Activated CD8-positive, alpha-beta memory T cell treated with anti-CD3 and anti-CD28 coated beads, Interleukin-2, amount 50 U/mL, for 24 hours (primary cell): ENCODE results near the gene EIF5B.

Experiments used
- DNase-seq: peaks from one replicate; pipeline ENCODE4 v3.0.0-alpha.2; 2020; ENCODE audit errors: extremely low read depth

Gene EIF5B

GRCh38 chr2:99410276-99410675 lies 73.1 kb downstream of the EIF5B start:
- no peak for DNase-seq

DNA sequence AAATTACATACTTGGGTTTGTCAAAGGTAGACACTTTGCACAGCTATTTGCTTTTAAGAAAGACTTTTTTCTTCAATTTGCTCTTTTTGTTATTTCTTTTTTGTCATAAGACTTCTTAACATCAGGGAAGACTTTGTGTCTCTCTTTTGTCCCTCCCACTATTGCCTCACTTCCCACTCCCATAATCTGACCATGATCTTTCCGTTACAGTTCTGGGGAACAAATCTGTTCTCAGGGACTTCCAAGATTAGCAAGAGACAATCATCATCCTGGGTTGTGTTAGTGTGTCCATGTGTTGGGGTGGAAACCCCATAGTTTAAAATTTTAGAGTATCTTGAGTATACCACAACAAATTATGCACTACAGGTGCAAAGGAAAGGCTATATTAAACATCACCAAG lies 77.4 kb downstream of the EIF5B start:
- DNase-seq = no peak

DNA sequence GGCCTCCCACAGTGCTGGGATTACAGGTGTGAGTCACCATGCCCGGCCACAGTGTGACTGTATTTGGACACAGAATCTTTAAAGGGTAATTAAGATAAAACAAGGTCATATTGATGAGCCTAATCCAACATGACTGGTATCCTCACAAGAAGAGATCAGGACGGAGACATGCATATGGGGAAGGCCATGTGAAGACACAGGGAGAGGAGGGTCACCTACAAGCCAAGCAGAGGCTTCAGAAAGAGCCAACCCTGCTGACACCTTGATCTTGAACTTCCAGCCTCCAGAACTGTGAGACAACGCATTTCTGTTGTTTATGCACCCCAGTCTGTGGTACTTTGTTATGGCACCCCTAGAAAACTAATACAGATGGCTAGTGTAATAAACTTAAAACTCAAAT lies 80.2 kb downstream of the EIF5B start:
- no peak for DNase-seq

GRCh38 chr2:99420031-99420430 lies 82.8 kb downstream of the EIF5B start:
- no peak for DNase-seq

GRCh38 chr2:99420751-99421299 lies 83.6 kb downstream of the EIF5B start:
- no peak for DNase-seq

DNA sequence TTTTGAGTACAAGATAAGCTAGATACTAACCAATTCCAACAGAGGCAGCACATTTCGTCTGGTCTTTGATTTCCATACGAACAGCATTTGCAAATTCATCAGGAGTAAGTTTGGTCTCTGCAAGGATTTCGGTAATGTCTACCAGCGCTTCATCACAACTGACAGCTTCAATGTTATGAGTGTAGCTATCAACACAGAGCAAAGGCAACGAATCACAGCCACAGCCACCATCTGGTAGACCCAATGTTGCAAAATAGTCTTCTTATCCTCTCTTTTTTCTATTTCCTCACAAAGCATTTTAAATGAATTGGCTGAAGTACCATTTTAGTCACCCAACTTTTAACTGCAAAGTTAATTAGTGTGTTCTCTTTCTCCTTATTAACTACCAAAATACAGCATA lies 84.3 kb downstream of the EIF5B start:
- DNase-seq = no peak

DNA sequence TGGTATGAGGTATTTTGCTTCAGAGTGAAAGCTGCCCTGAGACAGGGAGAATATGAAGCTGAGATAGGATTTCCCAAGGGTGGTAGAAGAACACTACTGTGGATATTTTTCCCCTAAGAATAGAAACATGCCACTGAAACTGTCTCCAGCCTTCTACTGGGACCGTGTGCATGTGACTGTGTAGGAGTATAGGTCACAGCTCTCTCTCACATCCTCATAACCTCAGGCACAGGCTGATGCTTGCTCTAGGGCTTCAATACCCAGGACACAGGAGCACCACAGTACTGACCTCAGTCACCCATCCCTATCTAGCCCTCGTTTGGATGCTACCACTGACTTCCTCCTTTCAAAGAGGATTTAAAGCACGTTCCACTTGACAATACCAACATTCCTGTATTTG lies 85.4 kb downstream of the EIF5B start:
- no peak for DNase-seq

GRCh38 chr2:99424371-99424770 lies 87.2 kb downstream of the EIF5B start:
- no peak for DNase-seq

DNA sequence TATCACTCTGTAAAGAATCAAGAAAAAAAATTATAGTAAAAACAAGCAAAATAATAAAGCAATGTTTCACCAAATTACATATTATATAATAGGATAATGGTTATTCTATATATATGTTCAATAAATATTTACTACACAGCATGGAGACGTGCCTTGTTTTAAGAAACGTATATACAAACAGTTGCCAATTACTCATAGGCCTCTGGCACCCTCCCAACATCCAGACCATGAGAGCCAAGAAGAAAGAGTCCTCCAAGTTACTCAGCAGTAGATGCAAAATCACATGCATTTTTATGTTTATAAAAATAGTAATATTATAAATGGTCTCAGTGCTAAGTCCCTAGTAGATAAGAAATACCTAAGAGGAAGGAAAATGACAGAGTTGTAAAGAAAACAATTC lies 87.8 kb downstream of the EIF5B start:
- no peak for DNase-seq

DNA sequence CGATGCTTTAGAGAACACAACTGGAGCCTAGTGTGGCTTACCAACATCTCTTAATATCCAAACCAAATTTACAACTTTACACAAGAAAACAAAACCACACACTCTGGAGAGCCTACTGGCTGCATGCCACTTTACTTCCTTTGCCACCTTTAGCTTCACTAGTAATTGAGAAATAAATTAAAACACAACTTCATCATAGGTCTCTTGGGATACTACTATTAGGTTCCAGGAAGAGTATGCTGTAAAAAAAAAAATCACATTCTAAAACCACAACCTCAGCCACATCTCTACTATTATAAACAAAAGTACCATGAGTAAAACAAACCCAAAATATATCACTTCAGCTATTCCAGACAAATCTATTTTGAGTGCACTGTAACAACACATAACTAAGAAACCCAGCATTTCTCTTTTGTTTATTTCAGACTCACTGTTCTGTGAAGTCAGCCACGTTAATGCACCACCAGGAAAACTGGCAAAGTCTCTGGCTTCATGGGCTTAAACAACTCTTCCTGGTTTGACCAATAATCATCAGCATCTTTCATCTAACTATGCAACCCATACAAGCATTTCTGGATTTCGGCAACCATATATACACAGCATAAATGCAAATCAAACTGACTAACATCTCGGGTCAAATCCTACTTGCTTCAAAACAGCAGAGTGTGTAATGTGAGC lies 93.6 kb downstream of the EIF5B start:
- no peak for DNase-seq

DNA sequence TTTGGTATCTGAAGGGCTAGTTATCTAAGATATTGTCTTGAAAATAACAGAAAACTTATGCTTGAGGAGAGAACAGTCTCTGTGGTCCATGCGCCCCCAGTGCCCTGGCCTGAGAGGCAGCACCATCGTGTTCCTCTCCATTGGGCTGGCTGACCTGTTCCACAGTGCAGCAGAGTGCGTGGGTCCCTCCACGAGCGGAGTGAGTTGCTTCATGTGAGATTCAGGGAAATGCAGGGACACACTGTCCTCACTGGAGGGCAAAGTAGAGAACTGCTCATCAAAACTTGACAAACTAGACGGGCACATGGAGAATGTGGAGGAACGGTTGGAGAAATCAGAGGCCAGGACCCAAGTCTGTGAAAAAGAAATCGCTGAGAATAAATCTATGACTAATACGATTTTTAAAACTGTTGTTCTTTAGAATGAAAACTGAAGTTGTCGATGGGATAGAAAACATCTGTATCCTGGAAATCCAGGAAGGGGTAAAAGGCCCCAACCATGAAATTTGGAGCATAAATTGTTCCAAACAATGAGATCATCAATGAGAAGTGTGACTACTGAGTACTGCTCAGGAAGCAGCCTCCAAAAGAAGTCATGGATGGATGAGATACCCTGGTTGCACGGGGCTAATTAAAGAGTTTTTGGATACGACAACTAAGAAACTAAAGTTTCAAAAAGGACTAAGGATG lies 94.5 kb downstream of the EIF5B start:
- no peak for DNase-seq

DNA sequence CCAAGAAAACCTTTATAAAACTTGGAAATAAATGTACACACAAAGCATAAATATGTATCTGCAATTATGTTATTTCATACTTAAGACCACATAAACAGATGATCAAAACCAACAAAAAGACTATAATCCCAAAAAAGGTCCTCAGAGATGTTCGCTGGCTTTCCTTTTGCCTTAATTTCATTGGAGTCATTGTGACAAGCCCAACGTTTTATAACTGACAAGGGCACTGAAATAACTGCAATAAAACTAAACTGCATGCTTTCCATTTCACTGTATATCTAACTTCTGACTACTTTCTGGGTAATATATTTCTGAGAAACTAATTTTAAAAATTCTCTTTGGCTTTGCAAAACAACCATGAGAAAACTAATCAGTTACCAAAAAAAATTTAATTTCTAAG lies 96.2 kb downstream of the EIF5B start:
- no peak for DNase-seq

- DNase-seq = no peak
These were observed 99.7 kb downstream of the EIF5B start for GRCh38 chr2:99436874-99437273.

DNA sequence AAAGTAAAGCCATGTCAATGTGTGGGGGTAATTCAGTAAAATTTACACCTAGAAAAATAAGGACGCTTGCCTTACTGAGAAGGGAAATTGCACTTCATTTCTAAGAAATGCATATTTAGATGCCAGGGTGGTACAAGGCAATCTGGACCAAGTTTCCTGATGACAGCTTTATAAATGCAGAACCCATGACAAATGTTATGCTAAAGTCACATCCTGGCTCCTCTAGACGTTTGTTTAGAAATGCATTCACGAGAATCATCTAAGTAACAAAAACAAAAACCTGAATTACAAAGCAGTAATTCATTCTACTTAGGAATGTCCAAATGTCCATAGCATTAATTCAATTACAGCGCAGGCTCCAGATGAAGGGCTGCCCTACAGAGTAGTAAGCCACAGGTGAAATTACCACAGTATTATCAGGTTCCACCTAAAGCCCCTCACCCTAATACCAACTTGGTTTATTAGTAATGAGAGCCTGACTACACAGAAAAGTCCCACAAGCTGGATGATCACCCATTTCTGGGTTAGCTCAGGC lies 102.8 kb downstream of the EIF5B start:
- DNase-seq = no peak

- DNase-seq = no peak
These were observed 105.6 kb downstream of the EIF5B start for GRCh38 chr2:99442837-99443236.

GRCh38 chr2:99444222-99444621 lies 107.0 kb downstream of the EIF5B start:
- no peak for DNase-seq

DNA sequence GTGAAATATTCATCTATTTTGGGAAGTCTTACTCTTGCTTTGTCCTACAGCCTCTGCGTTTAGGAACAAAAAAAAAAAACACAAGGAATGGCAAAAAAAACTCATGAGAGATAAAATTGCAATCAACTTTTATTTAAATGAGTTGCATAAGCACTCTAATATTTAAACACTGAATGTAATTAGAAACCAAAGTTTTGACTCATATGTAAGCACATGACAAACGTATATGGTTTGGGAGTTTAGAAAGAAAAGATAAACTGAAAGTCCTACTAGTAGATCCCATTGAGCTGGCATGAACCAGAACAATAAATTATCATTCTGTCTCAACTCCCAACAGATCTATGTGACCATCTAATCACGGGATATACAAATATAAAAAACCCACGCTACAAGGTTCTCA lies 107.9 kb downstream of the EIF5B start:
- DNase-seq = no peak

DNA sequence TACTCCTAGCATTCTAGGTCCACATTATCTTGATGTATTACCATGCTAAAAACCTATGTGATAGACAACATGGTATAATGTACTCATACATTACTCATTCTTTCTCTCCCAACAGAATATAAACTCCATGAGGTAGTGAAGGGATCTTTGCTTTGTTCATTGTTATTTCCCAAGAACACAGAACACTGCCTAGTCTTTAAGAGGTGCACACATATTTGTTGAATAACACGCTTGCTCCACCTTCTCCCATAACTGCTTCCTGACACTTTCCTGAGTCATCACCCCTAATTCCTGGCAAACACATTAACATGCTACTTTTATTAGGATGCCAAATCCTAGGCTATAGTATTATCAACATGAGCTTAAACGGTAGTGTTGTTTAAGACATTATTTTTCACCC lies 111.4 kb downstream of the EIF5B start:
- no peak for DNase-seq

DNA sequence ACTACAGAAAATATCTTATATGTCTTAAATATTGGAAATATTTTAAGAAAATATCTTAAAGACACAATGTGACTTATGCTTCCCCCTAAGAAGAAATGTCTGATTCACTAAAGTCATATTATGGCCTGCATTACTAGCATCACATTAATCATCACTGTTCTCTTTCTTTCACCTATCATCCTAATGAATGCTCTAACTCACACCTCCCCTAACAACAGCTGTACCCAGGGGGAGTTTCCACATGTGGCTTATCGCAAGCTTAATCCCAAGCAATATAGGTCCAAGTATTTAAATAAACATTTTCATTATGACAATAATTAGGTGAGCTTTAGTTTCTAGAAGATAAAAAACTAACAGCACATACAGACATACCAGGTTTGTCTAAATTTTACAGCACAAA lies 113.0 kb downstream of the EIF5B start:
- no peak for DNase-seq
